DOHH2 (cell line): Measurements from ENCODE around the gene LRRC74B.
"Not testable (repeated sequence)": the region's sequence is repeated elsewhere in the genome, so short reads cannot be mapped to it uniquely, and the experiment has no call there.

Experiments used
- H3F3A ChIP-seq: fragments of 200-600 bp; sonication (generic), shearing (Covaris generic); 2 replicates; pipeline ENCODE4 v1.6.0; 2016; ENCODE audit warnings: antibody characterized with exemption, mild to moderate bottlenecking; ENCODE audit not compliant: control insufficient read depth, insufficient read depth
- H3K27ac ChIP-seq: fragments of 200-600 bp; sonication (generic); 2 replicates; pipeline ENCODE4 v1.5.1; 2014; ENCODE audit warnings: low read depth, mild to moderate bottlenecking, low read length, moderate library complexity
- H3K27me3 ChIP-seq: fragments of 200-600 bp; sonication (generic); 2 replicates; pipeline ENCODE4 v1.6.1; 2014; ENCODE audit warnings: mild to moderate bottlenecking, low read length, mixed read lengths; ENCODE audit not compliant: control insufficient read depth
- H3K36me3 ChIP-seq: fragments of 200-600 bp; sonication (generic); 2 replicates; pipeline ENCODE4 v1.6.1; 2014; ENCODE audit warnings: mild to moderate bottlenecking, low read length, moderate library complexity, mixed read lengths; ENCODE audit not compliant: control insufficient read depth
- H3K4me1 ChIP-seq: fragments of 200-600 bp; sonication (generic); 2 replicates; pipeline ENCODE4 v1.6.1; 2014; ENCODE audit warnings: mild to moderate bottlenecking, low read length, mixed read lengths; ENCODE audit not compliant: control insufficient read depth
- H3K4me2 ChIP-seq: fragments of 200-600 bp; sonication (generic); 2 replicates; pipeline ENCODE4 v1.6.0; 2014; ENCODE audit warnings: mild to moderate bottlenecking, low read length, moderate library complexity
- H3K4me3 ChIP-seq: fragments of 200-600 bp; sonication (generic); 2 replicates; pipeline ENCODE4 v1.5.1; 2014; ENCODE audit warnings: mild to moderate bottlenecking, low read length, mixed read lengths
- H3K79me2 ChIP-seq: fragments of 200-600 bp; sonication (generic); 2 replicates; pipeline ENCODE4 v1.6.1; 2014; ENCODE audit warnings: mild to moderate bottlenecking, low read length, mixed read lengths; ENCODE audit not compliant: control insufficient read depth
- H3K9me2 ChIP-seq: fragments of 200-600 bp; sonication (generic); replicated peaks from 2 replicates; pipeline ENCODE4 v1.6.1; 2014; ENCODE audit warnings: mild to moderate bottlenecking, low read length, mixed read lengths; ENCODE audit not compliant: control insufficient read depth
- H3K9me3 ChIP-seq: fragments of 200-600 bp; sonication (generic); 2 replicates; pipeline ENCODE4 v1.6.1; 2014; ENCODE audit warnings: antibody characterized with exemption, low read length, mixed read lengths; ENCODE audit not compliant: control insufficient read depth, insufficient read depth
- H4K20me1 ChIP-seq: fragments of 200-600 bp; sonication (generic); 2 replicates; pipeline ENCODE4 v1.6.0; 2014; ENCODE audit warnings: low read depth, mild to moderate bottlenecking, antibody characterized with exemption, low read length, moderate library complexity; ENCODE audit not compliant: control insufficient read depth, insufficient read depth
- CTCF ChIP-seq: fragments of 200-600 bp; sonication (generic); IDR thresholded peaks from one replicate; pipeline ENCODE4 v1.5.1; 2014; ENCODE audit warnings: antibody characterized with exemption, mild to moderate bottlenecking, low read depth, low read length; ENCODE audit not compliant: poor library complexity, severe bottlenecking
- EZH2phosphoT487 ChIP-seq: fragments of 200-600 bp; sonication (generic); IDR thresholded peaks from 2 replicates; pipeline ENCODE4 v1.6.1; 2017; ENCODE audit warnings: borderline replicate concordance, mild to moderate bottlenecking, antibody characterized with exemption, low read length, moderate library complexity, mixed read lengths

The LRRC74B gene

GRCh38 chr22:21082248-21082647 is 36.5 kb downstream of the LRRC74B start:
- TF ChIP-seq CTCF = no peak
- no peak for TF ChIP-seq EZH2phosphoT487

GRCh38 chr22:21087119-21087518 is 41.4 kb downstream of the LRRC74B start:
- Histone ChIP-seq H3K36me3 (no peaks in the 10 kb centered on the region), H3F3A (no peaks in the 10 kb centered on the region), H3K9me3 (no peaks in the 10 kb centered on the region), H3K4me2 (no peak overlapping the region), H4K20me1 (no peaks in the 10 kb centered on the region), H3K27me3 (no peaks in the 10 kb centered on the region), H3K9me2 (no peaks in the 10 kb centered on the region), H3K27ac (no peak overlapping the region), H3K4me1 (no peaks in the 10 kb centered on the region), H3K79me2 (no peaks in the 10 kb centered on the region), H3K4me3 (no peak overlapping the region)
- TF ChIP-seq CTCF (no peak), EZH2phosphoT487 (no peak)

More at GRCh38 chr22:21082248-21082647, 36.5 kb downstream of the LRRC74B start:
- H3K4me3 ChIP-seq = no peak overlapping the region
- H3K27ac ChIP-seq = no peak overlapping the region
- H3K36me3 ChIP-seq = no peaks in the 10 kb centered on the region
- no peaks in the 10 kb centered on the region for H3K9me2 ChIP-seq
- H3K27me3 ChIP-seq = no peaks in the 10 kb centered on the region
- H3F3A ChIP-seq = no peaks in the 10 kb centered on the region
- no peaks in the 10 kb centered on the region for H3K4me1 ChIP-seq
- no peaks in the 10 kb centered on the region for H3K9me3 ChIP-seq
- no peaks in the 10 kb centered on the region for H4K20me1 ChIP-seq
- H3K79me2 ChIP-seq = no peaks in the 10 kb centered on the region
- no peak overlapping the region for H3K4me2 ChIP-seq

- not testable (repeated sequence) for H3K9me3 ChIP-seq, H3K27ac ChIP-seq, H3K79me2 ChIP-seq, H3K4me3 ChIP-seq, H3K36me3 ChIP-seq, H3K4me1 ChIP-seq, H3K9me2 ChIP-seq, H3K27me3 ChIP-seq, H3F3A ChIP-seq, H4K20me1 ChIP-seq, H3K4me2 ChIP-seq
These were observed 42.2 kb downstream of the LRRC74B start for GRCh38 chr22:21087926-21088325.

GRCh38 chr22:21091220-21091619 is 45.5 kb downstream of the LRRC74B start:
- not testable (repeated sequence) for H3K79me2 ChIP-seq, H3K27ac ChIP-seq, H3K4me1 ChIP-seq

More at GRCh38 chr22:21091220-21091619, 45.5 kb downstream of the LRRC74B start:
- H3F3A ChIP-seq, H3K36me3 ChIP-seq, H3K4me3 ChIP-seq, H3K9me3 ChIP-seq, H4K20me1 ChIP-seq, H3K4me2 ChIP-seq, H3K27me3 ChIP-seq, H3K9me2 ChIP-seq: not testable (repeated sequence)
